Smooth muscle cell (in vitro differentiated cells): ENCODE measurements around the gene RELB. TPM values are rescaled to one million over a fixed set of nuclear protein-coding genes. Genes with fewer than 3 reads are reported as not detected.

Source experiments
- DNase-seq: peaks from one replicate; lab custom pipeline; 2025; ENCODE audit not compliant: unreplicated experiment; lab: John Stamatoyannopoulos, UW
- H2AFZ ChIP-seq: fragments of 200-600 bp; sonication (generic); 2 replicates; pipeline ENCODE4 v1.6.0; 2016; ENCODE audit warnings: antibody characterized with exemption, low read depth, mild to moderate bottlenecking
- H3F3A ChIP-seq: fragments of 200-600 bp; sonication (generic); 2 replicates; pipeline ENCODE4 v1.6.0; 2017; ENCODE audit warnings: antibody characterized with exemption, low read depth
- H3K27ac ChIP-seq: fragments of 200-600 bp; sonication (generic); 2 replicates; pipeline ENCODE4 v1.5.1; 2016; ENCODE audit warnings: low read depth, mild to moderate bottlenecking
- H3K27me3 ChIP-seq: fragments of 200-600 bp; sonication (generic); 2 replicates; pipeline ENCODE4 v1.6.1; 2016; ENCODE audit warnings: low read depth, mild to moderate bottlenecking
- H3K36me3 ChIP-seq: fragments of 200-600 bp; sonication (generic); 2 replicates; pipeline ENCODE4 v1.5.1; 2016; ENCODE audit warnings: low read depth
- H3K4me1 ChIP-seq: fragments of 200-600 bp; sonication (generic); 2 replicates; pipeline ENCODE4 v1.5.1; 2016; ENCODE audit warnings: low read depth
- H3K4me2 ChIP-seq: fragments of 200-600 bp; sonication (generic); 2 replicates; pipeline ENCODE4 v1.6.0; 2016; ENCODE audit warnings: mild to moderate bottlenecking
- H3K4me3 ChIP-seq: fragments of 200-600 bp; sonication (generic); 2 replicates; pipeline ENCODE4 v1.5.1; 2016; ENCODE audit warnings: mild to moderate bottlenecking
- H3K79me2 ChIP-seq: fragments of 200-600 bp; sonication (generic); 2 replicates; pipeline ENCODE4 v1.6.0; 2016; ENCODE audit warnings: low read depth, mild to moderate bottlenecking
- H3K9ac ChIP-seq: fragments of 200-600 bp; sonication (generic); 2 replicates; pipeline ENCODE4 v1.6.0; 2016; ENCODE audit warnings: low read depth
- H3K9me3 ChIP-seq: fragments of 200-600 bp; sonication (generic); replicated peaks from 2 replicates; pipeline ENCODE4 v1.5.1; 2016; ENCODE audit warnings: low read depth
- H4K20me1 ChIP-seq: fragments of 200-600 bp; sonication (generic); 2 replicates; pipeline ENCODE4 v1.6.0; 2016; ENCODE audit warnings: low read depth
- CTCF ChIP-seq: fragments of 200-600 bp; sonication (generic); IDR thresholded peaks from 2 replicates; pipeline ENCODE4 v1.5.1; 2017; ENCODE audit warnings: borderline replicate concordance, mild to moderate bottlenecking, antibody characterized with exemption; ENCODE audit not compliant: insufficient read depth, poor library complexity, severe bottlenecking
- WGBS: methylation state at CpG from one replicate; pipeline ENCODE4 v1.1.7; 2016; ENCODE audit warnings: low lambda C conversion rate; 5-methylcytosine and 5-hydroxymethylcytosine counted together
- polyA plus RNA-seq: library from polyadenylated mRNA; unstranded; fragments of >200 nt; fragmentation: Nextera tagmentation; extraction: Ambion mirVana; gene quantifications from 2 replicates; pipeline ENCODE4 v1.2.1, GENCODE V29; 2016
- total RNA-seq: library from RNA; depleted of rRNA; stranded (reverse); fragments of >200 nt; gene quantifications from 2 replicates; pipeline ENCODE4 v1.2.3, GENCODE V29; 2014

RELB gene
- total and polyA plus RNA-seq, 2 experiments from 2014 or later, result 11.2 to 27.1 TPM

GRCh38 chr19:45020071-45020470, 18.8 kb downstream of the RELB start:
- no peak overlapping the region for H3K4me2 ChIP-seq
- DNase-seq, result no peak
- H3F3A ChIP-seq, result no peaks in the 10 kb centered on the region
- H3K4me1 ChIP-seq, result no peaks in the 10 kb centered on the region
- no peak overlapping the region for H3K4me3 ChIP-seq
- no peaks in the 10 kb centered on the region for H3K36me3 ChIP-seq
- WGBS, result 96% methylated on average over 3 of the region's 3 CpGs
- H3K27ac ChIP-seq, result no peak overlapping the region
- no peak overlapping the region for H3K9ac ChIP-seq
- no peak for TF ChIP-seq CTCF
- H3K79me2 ChIP-seq, result no peaks in the 10 kb centered on the region
- H3K9me3 ChIP-seq, result no peaks in the 10 kb centered on the region
- no peaks in the 10 kb centered on the region for H3K27me3 ChIP-seq
- H4K20me1 ChIP-seq, result no peaks in the 10 kb centered on the region
- H2AFZ ChIP-seq, result no peak overlapping the region

GRCh38 chr19:45021971-45022370, 20.7 kb downstream of the RELB start:
- no peak overlapping the region for H3K4me2 ChIP-seq
- 94% methylated on average over 10 of the region's 14 CpGs for WGBS
- H2AFZ ChIP-seq, result no peak overlapping the region
- no peaks in the 10 kb centered on the region for H3K36me3 ChIP-seq
- H3K4me3 ChIP-seq, result no peak overlapping the region
- no peaks in the 10 kb centered on the region for H3K4me1 ChIP-seq
- no peaks in the 10 kb centered on the region for H3K9me3 ChIP-seq
- no peak for TF ChIP-seq CTCF
- H3K27ac ChIP-seq, result no peak overlapping the region
- H3K9ac ChIP-seq, result no peak overlapping the region
- H3K27me3 ChIP-seq, result no peaks in the 10 kb centered on the region
- H3K79me2 ChIP-seq, result no peaks in the 10 kb centered on the region
- no peaks in the 10 kb centered on the region for H4K20me1 ChIP-seq
- H3F3A ChIP-seq, result no peaks in the 10 kb centered on the region
- no peak for DNase-seq

GRCh38 chr19:45023048-45023447, 21.8 kb downstream of the RELB start:
- DNase-seq, result no peak
- Histone ChIP-seq H3K27ac (no peak overlapping the region), H3F3A (no peaks in the 10 kb centered on the region), H3K4me3 (no peak overlapping the region), H3K9ac (no peak overlapping the region), H3K4me2 (no peak overlapping the region), H3K36me3 (no peaks in the 10 kb centered on the region), H3K4me1 (no peaks in the 10 kb centered on the region), H2AFZ (no peak overlapping the region), H3K27me3 (no peaks in the 10 kb centered on the region), H4K20me1 (no peaks in the 10 kb centered on the region), H3K79me2 (no peaks in the 10 kb centered on the region), H3K9me3 (no peaks in the 10 kb centered on the region)
- no peak for TF ChIP-seq CTCF
- 87% methylated on average over 4 of the region's 4 CpGs for WGBS

- WGBS, result 95% methylated on average over 9 of the region's 9 CpGs
- no peak overlapping the region for H3K9ac ChIP-seq
- H3K36me3 ChIP-seq, result peaks cover 9% of the 10 kb centered on the region
- H2AFZ ChIP-seq, result no peak overlapping the region
- no peaks in the 10 kb centered on the region for H3K27me3 ChIP-seq
- H3K4me2 ChIP-seq, result no peak overlapping the region
- no peaks in the 10 kb centered on the region for H3K79me2 ChIP-seq
- H3K4me3 ChIP-seq, result no peak overlapping the region
- H3F3A ChIP-seq, result no peaks in the 10 kb centered on the region
- no peaks in the 10 kb centered on the region for H3K9me3 ChIP-seq
- no peak for DNase-seq
- H3K27ac ChIP-seq, result no peak overlapping the region
- TF ChIP-seq CTCF, result no peak
- H3K4me1 ChIP-seq, result no peaks in the 10 kb centered on the region
- H4K20me1 ChIP-seq, result no peaks in the 10 kb centered on the region
Observed at GRCh38 chr19:45025264-45025663, 24.0 kb downstream of the RELB start.
